ENCODE data around the gene IDH3B. TPM values are rescaled to one million over a fixed set of nuclear protein-coding genes. Genes with fewer than 3 reads are reported as not detected.

IDH3B gene
- total and polyA plus RNA-seq, 10 donors = 59.4 to 105 (median 84.7) TPM

GRCh38 chr20:2653556-2654383, 10.2 kb downstream of the IDH3B start:
- intact Hi-C loops (cut with DNase I; ENCODE audit: low total_unique reads) = no loop called here

DNA sequence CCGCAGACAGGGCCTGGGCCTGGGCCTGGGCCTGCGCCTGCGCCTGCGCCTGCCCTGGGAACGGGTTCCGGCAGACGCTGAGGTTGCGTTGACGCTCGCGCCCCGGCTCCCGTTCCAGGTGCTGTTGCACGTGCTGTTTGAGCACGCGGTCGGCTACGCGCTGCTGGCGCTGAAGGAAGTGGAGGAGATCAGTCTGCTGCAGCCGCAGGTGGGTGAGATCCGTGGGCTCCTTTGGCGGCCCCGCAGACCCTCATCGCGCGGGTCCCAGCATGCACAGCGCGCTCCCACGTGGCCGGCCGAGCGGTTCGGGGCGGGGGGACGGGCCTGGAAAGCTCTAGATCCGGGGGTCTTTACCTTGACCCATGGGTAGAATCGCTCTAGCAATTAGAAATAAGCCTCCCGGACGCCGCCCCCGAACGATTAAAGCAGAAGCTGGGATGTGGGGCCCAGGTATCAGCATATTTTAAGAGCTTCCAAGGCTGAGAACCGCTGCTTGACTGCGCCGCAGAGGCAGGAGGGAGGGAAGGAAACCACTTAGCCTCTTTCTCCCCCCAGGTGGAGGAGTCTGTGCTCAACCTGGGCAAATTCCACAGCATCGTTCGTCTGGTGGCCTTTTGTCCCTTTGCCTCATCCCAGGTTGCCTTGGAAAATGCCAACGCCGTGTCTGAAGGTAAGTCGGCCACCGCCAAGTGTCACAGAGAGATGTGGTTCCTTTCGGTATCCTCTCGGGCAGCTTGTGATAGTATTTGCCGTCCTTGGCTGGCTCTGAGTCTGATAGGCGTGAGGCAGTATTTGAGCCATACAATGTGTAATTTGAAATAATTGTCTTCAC, 11.1 kb downstream of the IDH3B start:
- H3K4me3 ChIP-seq = peak overlapping the region; percentile 70 to 100 (median 99)
- H3K9me3 ChIP-seq = no peaks in the 10 kb centered on the region
- H3K36me3 ChIP-seq = peaks cover 7 to 44% (median 39%) of the 10 kb centered on the region in 6 donors
- peak; percentile 95 for DNase-seq
- H3K27ac ChIP-seq = peak overlapping the region; percentile 88 to 96 (median 92)
- TF ChIP-seq POLR2A (IDR thresholded peaks at IDR 0.05) = peak in 1 of 3 donors; percentile 27
- no peak for TF ChIP-seq POLR2AphosphoS5 (IDR thresholded peaks at IDR 0.05)
- TF ChIP-seq, protein P1, sequence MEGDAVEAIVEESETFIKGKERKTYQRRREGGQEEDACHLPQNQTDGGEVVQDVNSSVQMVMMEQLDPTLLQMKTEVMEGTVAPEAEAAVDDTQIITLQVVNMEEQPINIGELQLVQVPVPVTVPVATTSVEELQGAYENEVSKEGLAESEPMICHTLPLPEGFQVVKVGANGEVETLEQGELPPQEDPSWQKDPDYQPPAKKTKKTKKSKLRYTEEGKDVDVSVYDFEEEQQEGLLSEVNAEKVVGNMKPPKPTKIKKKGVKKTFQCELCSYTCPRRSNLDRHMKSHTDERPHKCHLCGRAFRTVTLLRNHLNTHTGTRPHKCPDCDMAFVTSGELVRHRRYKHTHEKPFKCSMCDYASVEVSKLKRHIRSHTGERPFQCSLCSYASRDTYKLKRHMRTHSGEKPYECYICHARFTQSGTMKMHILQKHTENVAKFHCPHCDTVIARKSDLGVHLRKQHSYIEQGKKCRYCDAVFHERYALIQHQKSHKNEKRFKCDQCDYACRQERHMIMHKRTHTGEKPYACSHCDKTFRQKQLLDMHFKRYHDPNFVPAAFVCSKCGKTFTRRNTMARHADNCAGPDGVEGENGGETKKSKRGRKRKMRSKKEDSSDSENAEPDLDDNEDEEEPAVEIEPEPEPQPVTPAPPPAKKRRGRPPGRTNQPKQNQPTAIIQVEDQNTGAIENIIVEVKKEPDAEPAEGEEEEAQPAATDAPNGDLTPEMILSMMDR (IDR thresholded peaks at IDR 0.05 in 8 of 11, conservative IDR thresholded peaks at IDR 0.05 in 3 of 11) = no peak
- no peaks in the 10 kb centered on the region for H3K27me3 ChIP-seq (replicated peaks in 1 of 7)
- peaks cover 17 to 69% (median 32%) of the 10 kb centered on the region in 6 donors for H3K4me1 ChIP-seq
- intact Hi-C loops (cut with DNase I; ENCODE audit: low total_unique reads) = no loop called here
- WGBS, 5 donors = 0 to 1% (median 1%) methylated on average over 37 to 56 of the region's 56 CpGs

More at GRCh38 chr20:2653556-2654383, 10.2 kb downstream of the IDH3B start:
- no peaks in the 10 kb centered on the region for H3K9me3 ChIP-seq
- H3K27me3 ChIP-seq (replicated peaks in 1 of 7) = no peaks in the 10 kb centered on the region
- TF ChIP-seq, protein P1 (IDR thresholded peaks at IDR 0.05 in 8 of 11, conservative IDR thresholded peaks at IDR 0.05 in 3 of 11) = no peak
- no peak for TF ChIP-seq POLR2A (IDR thresholded peaks at IDR 0.05)
- no peak for TF ChIP-seq POLR2AphosphoS5 (IDR thresholded peaks at IDR 0.05)
- DNase-seq = peak; percentile 78
- H3K27ac ChIP-seq = peak overlapping the region in 6 of 8 donors; percentile 88 to 96 (median 92)
- 27 to 42% (median 33%) methylated on average over 24 of the region's 24 CpGs for WGBS, 5 donors
- H3K36me3 ChIP-seq = peaks cover 7 to 52% (median 47%) of the 10 kb centered on the region in 6 donors
- H3K4me3 ChIP-seq = peak overlapping the region; percentile 70 to 100 (median 99)
- H3K4me1 ChIP-seq = peaks cover 17 to 69% (median 32%) of the 10 kb centered on the region in 6 donors

- Histone ChIP-seq H3K36me3 (peaks cover 7 to 35% (median 30%) of the 10 kb centered on the region in 6 donors), H3K4me1 (peaks cover 17 to 67% (median 33%) of the 10 kb centered on the region in 6 donors), H3K9me3 (no peaks in the 10 kb centered on the region), H3K4me3 (peak within 1 kb of the TSS; percentile 70 to 100 (median 99)), H3K27ac (peak within 1 kb of the TSS; percentile 88 to 96 (median 92)), H3K27me3 (replicated peaks in 1 of 7) (no peaks in the 10 kb centered on the region)
- intact Hi-C loops (cut with DNase I; ENCODE audit: low total_unique reads) = no loop called here
- WGBS, 5 donors = 0 to 1% (median 0%) methylated on average over 69 to 101 of the region's 101 CpGs
- peak; percentile 95 to 98 (median 97) for TF ChIP-seq POLR2AphosphoS5 (IDR thresholded peaks at IDR 0.05)
- TF ChIP-seq POLR2A (IDR thresholded peaks at IDR 0.05) = peak in 2 of 3 donors; percentile 82 to 84
- TF ChIP-seq, protein P1 (IDR thresholded peaks at IDR 0.05 in 8 of 11, conservative IDR thresholded peaks at IDR 0.05 in 3 of 11) = no peak
- peak; percentile 98 for DNase-seq
Measured at GRCh38 chr20:2651772-2652723, 12.0 kb downstream of the IDH3B start, which contains the start of gene NOP56. Gene NOP56 (plus strand): TSS chr20:2652632. CDS start chr20:2652661, 29 bp downstream.
